NCI-H1417 treated with DMSO at 0.1 percent for 48 hours (cell line): ENCODE results near the gene MFSD12.
"Not testable (repeated sequence)": the region's sequence is repeated elsewhere in the genome, so short reads cannot be mapped to it uniquely, and the experiment has no call there.

Experiments used
- DNase-seq: peaks from one replicate; lab custom pipeline; 2025; lab: John Stamatoyannopoulos, UW

The MFSD12 gene

GRCh38 chr19:3536429-3537100, 20.8 kb downstream of the MFSD12 start:
- no peak for DNase-seq

- DNase-seq, result no peak
Measured at GRCh38 chr19:3535981-3536380, 21.4 kb downstream of the MFSD12 start.

GRCh38 chr19:3535563-3535965, 21.8 kb downstream of the MFSD12 start:
- DNase-seq, result no peak

GRCh38 chr19:3535235-3535535, 22.2 kb downstream of the MFSD12 start:
- DNase-seq, result no peak

GRCh38 chr19:3534375-3535234, 22.8 kb downstream of the MFSD12 start:
- no peak for DNase-seq

GRCh38 chr19:3533563-3534216, 23.7 kb downstream of the MFSD12 start:
- DNase-seq, result no peak

GRCh38 chr19:3533033-3533432, 24.4 kb downstream of the MFSD12 start:
- DNase-seq, result no peak

GRCh38 chr19:3532154-3532786, 25.1 kb downstream of the MFSD12 start:
- no peak for DNase-seq

GRCh38 chr19:3531716-3532115, 25.7 kb downstream of the MFSD12 start:
- DNase-seq, result no peak

- DNase-seq, result no peak
Measured at GRCh38 chr19:3530389-3530788, 27.0 kb downstream of the MFSD12 start.

- DNase-seq, result not testable (repeated sequence)
Measured at GRCh38 chr19:3529299-3529698, 28.1 kb downstream of the MFSD12 start.

- DNase-seq, result no peak
Measured at GRCh38 chr19:3528539-3529211, 28.7 kb downstream of the MFSD12 start.

- no peak for DNase-seq
Measured at GRCh38 chr19:3528080-3528479, 29.3 kb downstream of the MFSD12 start.

- DNase-seq, result no peak
Measured at GRCh38 chr19:3527238-3527910, 30.0 kb downstream of the MFSD12 start.

GRCh38 chr19:3526507-3527237, 30.7 kb downstream of the MFSD12 start:
- no peak for DNase-seq

GRCh38 chr19:3524904-3525451, 32.4 kb downstream of the MFSD12 start:
- no peak for DNase-seq

- DNase-seq, result no peak
Measured at GRCh38 chr19:3524078-3524842, 33.1 kb downstream of the MFSD12 start.

GRCh38 chr19:3523361-3524077, 33.9 kb downstream of the MFSD12 start:
- no peak for DNase-seq
